Breast epithelium (tissue), 3 donors: ENCODE measurements around the gene PHF21A.

Source experiments
- POLR2A ChIP-seq: fragments of 450-650 bp; IDR thresholded peaks from one replicate; pipeline ENCODE4 v1.6.1; 2016; ENCODE audit warnings: antibody characterized with exemption, mild to moderate bottlenecking, moderate library complexity
- POLR2AphosphoS5 ChIP-seq, 3 donors: sonication (generic); formaldehyde crosslinking; IDR thresholded peaks; one replicate each; pipeline ENCODE4 v1.6.1; 2017; ENCODE audit warnings: antibody characterized with exemption in 3 of 3
- TF ChIP-seq, protein P1 (sequence below), 3 donors: fragments of 450-650 bp; IDR thresholded peaks; one replicate each; pipeline ENCODE4 v1.5.1; 2016 to 2017; ENCODE audit warnings: antibody characterized with exemption in 3 of 3, mild to moderate bottlenecking in 3 of 3, moderate library complexity in 3 of 3

DNA sequence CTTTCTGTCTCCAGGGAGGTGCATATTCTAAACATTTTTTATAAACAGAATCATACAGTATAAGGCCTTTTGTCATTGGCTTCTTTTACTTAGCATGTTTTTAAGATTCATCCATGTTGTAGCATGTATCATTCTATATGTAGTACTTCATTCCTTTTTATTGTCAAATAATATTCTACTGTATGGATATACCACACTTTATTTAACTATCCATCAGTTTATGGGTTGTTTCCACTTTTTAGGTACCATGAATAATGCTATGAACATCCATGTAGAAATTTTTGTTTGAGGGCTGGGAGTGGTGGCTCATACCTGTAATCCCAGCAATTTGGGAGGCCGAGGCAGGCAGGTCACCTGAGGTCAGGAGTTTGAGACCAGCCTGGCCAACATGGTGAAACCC is 73.1 kb downstream of the PHF21A start:
- TF ChIP-seq, protein P1, sequence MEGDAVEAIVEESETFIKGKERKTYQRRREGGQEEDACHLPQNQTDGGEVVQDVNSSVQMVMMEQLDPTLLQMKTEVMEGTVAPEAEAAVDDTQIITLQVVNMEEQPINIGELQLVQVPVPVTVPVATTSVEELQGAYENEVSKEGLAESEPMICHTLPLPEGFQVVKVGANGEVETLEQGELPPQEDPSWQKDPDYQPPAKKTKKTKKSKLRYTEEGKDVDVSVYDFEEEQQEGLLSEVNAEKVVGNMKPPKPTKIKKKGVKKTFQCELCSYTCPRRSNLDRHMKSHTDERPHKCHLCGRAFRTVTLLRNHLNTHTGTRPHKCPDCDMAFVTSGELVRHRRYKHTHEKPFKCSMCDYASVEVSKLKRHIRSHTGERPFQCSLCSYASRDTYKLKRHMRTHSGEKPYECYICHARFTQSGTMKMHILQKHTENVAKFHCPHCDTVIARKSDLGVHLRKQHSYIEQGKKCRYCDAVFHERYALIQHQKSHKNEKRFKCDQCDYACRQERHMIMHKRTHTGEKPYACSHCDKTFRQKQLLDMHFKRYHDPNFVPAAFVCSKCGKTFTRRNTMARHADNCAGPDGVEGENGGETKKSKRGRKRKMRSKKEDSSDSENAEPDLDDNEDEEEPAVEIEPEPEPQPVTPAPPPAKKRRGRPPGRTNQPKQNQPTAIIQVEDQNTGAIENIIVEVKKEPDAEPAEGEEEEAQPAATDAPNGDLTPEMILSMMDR (IDR thresholded peaks at IDR 0.05): no peak
- TF ChIP-seq POLR2AphosphoS5 (IDR thresholded peaks at IDR 0.05): no peak
- TF ChIP-seq POLR2A: no peak
